ENCODE measurements around the gene AMER2. TPM values are rescaled to one million over a fixed set of nuclear protein-coding genes. Genes with fewer than 3 reads are reported as not detected.

Gene AMER2
- total and polyA plus RNA-seq, 2 donors (not counting 1 experiment from before 2014, with no cell fraction given): not detected

- ChIA-PET CTCF (no interaction called here), POLR2A (no interaction called here)
- ATAC-seq (ENCODE audit: low read depth) (no peak), DNase-seq (no peak)
- Histone ChIP-seq H3K4me3 (ENCODE audit: control extremely low read depth in 1 of 5, extremely low read depth in 1 of 5, insufficient read depth in 1 of 5, low read depth in 2 of 5, low read length in 4 of 5) (no peak overlapping the region), H2AFZ (ENCODE audit: insufficient read depth, low read depth, low read length, poor library complexity, severe bottlenecking) (no peak overlapping the region), H3K4me1 (ENCODE audit: control insufficient read depth in 2 of 2, insufficient read depth in 2 of 2, low read length in 2 of 2) (no peaks in the 10 kb centered on the region), H4K20me1 (ENCODE audit: control insufficient read depth, insufficient read depth, low read length, poor library complexity, severe bottlenecking) (no peaks in the 10 kb centered on the region), H3K27ac (ENCODE audit: low read length in 2 of 2) (no peak overlapping the region), H3K27me3 (replicated peaks in 1 of 4; ENCODE audit: control extremely low read depth in 1 of 4, control insufficient read depth in 3 of 4, insufficient read depth in 4 of 4, low read length in 3 of 4) (peaks cover 0 to 9% (median 0%) of the 10 kb centered on the region in 4 experiments), H3K79me2 (ENCODE audit: control insufficient read depth, insufficient read depth, low read length) (no peaks in the 10 kb centered on the region), H3K9me3 (ENCODE audit: control extremely low read depth in 1 of 3, control insufficient read depth in 2 of 3, insufficient read depth in 1 of 3, low read length in 2 of 3) (peaks cover 0 to 4% (median 4%) of the 10 kb centered on the region in 3 donors), H3K4me2 (replicated peaks; ENCODE audit: low read depth, low read length, poor library complexity, severe bottlenecking) (no peak overlapping the region), H3K36me3 (replicated peaks in 1 of 2; ENCODE audit: control extremely low read depth in 1 of 2, control insufficient read depth in 1 of 2, extremely low read depth in 1 of 2, insufficient read depth in 2 of 2, low read length in 1 of 2) (no peaks in the 10 kb centered on the region), H3K9ac (ENCODE audit: low read length) (no peak overlapping the region)
- no peak for TF ChIP-seq EZH2 (IDR thresholded peaks at IDR 0.05; ENCODE audit: borderline replicate concordance, insufficient read depth, low read depth, low read length, poor library complexity, severe bottlenecking)
- no peak for TF ChIP-seq CTCF (IDR thresholded peaks at IDR 0.05)
- H3K27ac Mint-ChIP-seq: no peak overlapping the region
- no peak overlapping the region for H3K4me3 Mint-ChIP-seq
- WGBS (ENCODE audit: insufficient coverage): no CpG with 5 or more reads among the region's 7 CpGs
- H3K9me3 Mint-ChIP-seq (ENCODE audit: insufficient read depth): no peaks in the 10 kb centered on the region
- peaks cover 4% of the 10 kb centered on the region for H3K4me1 Mint-ChIP-seq
- H3K27me3 Mint-ChIP-seq: peaks cover 26% of the 10 kb centered on the region
- intact Hi-C loops (cut with micrococcal nuclease): no loop called here
Observed at GRCh38 chr13:25143706-25144105, 28.4 kb downstream of the AMER2 start.

- ATAC-seq (ENCODE audit: low read depth): no peak
Observed at GRCh38 chr13:25141042-25141441, 31.0 kb downstream of the AMER2 start.

More at GRCh38 chr13:25141042-25141441, 31.0 kb downstream of the AMER2 start:
- Histone ChIP-seq H2AFZ (ENCODE audit: insufficient read depth, low read depth, low read length, poor library complexity, severe bottlenecking) (no peak overlapping the region), H3K4me2 (replicated peaks; ENCODE audit: low read depth, low read length, poor library complexity, severe bottlenecking) (no peak overlapping the region), H3K9me3 (ENCODE audit: control extremely low read depth in 1 of 3, control insufficient read depth in 2 of 3, insufficient read depth in 1 of 3, low read length in 2 of 3) (no peaks in the 10 kb centered on the region), H3K9ac (ENCODE audit: low read length) (no peak overlapping the region), H3K4me3 (ENCODE audit: control extremely low read depth in 1 of 5, extremely low read depth in 1 of 5, insufficient read depth in 1 of 5, low read depth in 2 of 5, low read length in 4 of 5) (no peak overlapping the region), H3K27ac (ENCODE audit: low read length in 2 of 2) (no peak overlapping the region), H3K36me3 (replicated peaks in 1 of 2; ENCODE audit: control extremely low read depth in 1 of 2, control insufficient read depth in 1 of 2, extremely low read depth in 1 of 2, insufficient read depth in 2 of 2, low read length in 1 of 2) (no peaks in the 10 kb centered on the region), H3K27me3 (replicated peaks in 1 of 4; ENCODE audit: control extremely low read depth in 1 of 4, control insufficient read depth in 3 of 4, insufficient read depth in 4 of 4, low read length in 3 of 4) (peaks cover 0 to 9% (median 3%) of the 10 kb centered on the region in 4 experiments), H3K79me2 (ENCODE audit: control insufficient read depth, insufficient read depth, low read length) (no peaks in the 10 kb centered on the region), H3K4me1 (ENCODE audit: control insufficient read depth in 2 of 2, insufficient read depth in 2 of 2, low read length in 2 of 2) (no peaks in the 10 kb centered on the region), H4K20me1 (ENCODE audit: control insufficient read depth, insufficient read depth, low read length, poor library complexity, severe bottlenecking) (no peaks in the 10 kb centered on the region)
- POLR2A ChIA-PET: no interaction called here
- Mint-ChIP-seq H3K9me3 (ENCODE audit: insufficient read depth) (no peaks in the 10 kb centered on the region), H3K27me3 (peaks cover 39% of the 10 kb centered on the region), H3K4me1 (no peaks in the 10 kb centered on the region), H3K27ac (no peak overlapping the region), H3K4me3 (no peak overlapping the region)
- 80% methylated on average over 1 of the region's 5 CpGs for WGBS (ENCODE audit: insufficient coverage)
- no peak for DNase-seq
- intact Hi-C loops (cut with micrococcal nuclease): no loop called here
- CTCF ChIA-PET: no interaction called here
- TF ChIP-seq EZH2 (IDR thresholded peaks at IDR 0.05; ENCODE audit: borderline replicate concordance, insufficient read depth, low read depth, low read length, poor library complexity, severe bottlenecking) (no peak), CTCF (IDR thresholded peaks at IDR 0.05) (no peak)

All from B cell (primary cell).